GDM1 (cell line): Measurements from ENCODE around the gene PCBD2.

Experiments used
- DNase-seq: peaks from one replicate; lab custom pipeline; 2025; lab: John Stamatoyannopoulos, UW

PCBD2 gene

GRCh38 chr5:135007749-135008363, 102.9 kb downstream of the PCBD2 start:
- DNase-seq: no peak

GRCh38 chr5:135008556-135008955, 103.6 kb downstream of the PCBD2 start:
- no peak for DNase-seq

DNA sequence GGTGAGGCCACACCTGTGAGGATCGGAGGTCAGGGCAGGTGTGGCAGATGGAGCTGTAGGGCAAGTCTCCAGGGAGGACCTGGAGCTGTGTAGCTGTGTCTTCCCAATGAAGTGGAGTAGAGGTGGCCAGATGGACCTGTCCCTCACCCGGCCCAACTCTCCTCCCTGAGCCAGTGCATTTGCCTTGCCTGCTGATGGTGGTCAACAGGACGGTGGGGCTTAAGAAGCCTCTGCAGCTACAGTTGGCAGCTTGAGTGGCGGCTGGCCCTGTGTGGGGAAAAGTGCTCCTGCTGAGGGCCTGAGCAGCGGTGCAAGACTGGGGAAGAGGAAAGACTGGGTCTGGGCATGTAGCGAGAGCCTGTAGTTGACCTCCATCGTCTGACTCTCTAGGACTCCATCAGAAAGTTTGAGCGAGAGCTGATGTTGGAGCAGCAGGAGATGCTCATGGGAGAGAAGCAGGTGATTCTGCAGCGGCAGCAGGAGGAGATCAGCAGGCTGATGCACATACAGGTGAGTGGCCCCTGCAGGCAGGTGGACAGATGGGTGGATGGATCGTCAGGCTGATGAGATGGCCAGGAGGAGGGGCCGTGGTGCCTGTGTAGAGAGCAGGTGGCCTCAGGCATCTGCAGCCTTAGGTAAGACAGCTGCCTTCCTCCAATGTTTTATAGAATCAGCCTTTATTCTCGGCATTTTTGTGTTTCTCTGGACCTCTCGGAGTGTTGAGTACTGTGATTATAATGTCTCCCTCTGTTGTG, 104.2 kb downstream of the PCBD2 start:
- no peak for DNase-seq

DNA sequence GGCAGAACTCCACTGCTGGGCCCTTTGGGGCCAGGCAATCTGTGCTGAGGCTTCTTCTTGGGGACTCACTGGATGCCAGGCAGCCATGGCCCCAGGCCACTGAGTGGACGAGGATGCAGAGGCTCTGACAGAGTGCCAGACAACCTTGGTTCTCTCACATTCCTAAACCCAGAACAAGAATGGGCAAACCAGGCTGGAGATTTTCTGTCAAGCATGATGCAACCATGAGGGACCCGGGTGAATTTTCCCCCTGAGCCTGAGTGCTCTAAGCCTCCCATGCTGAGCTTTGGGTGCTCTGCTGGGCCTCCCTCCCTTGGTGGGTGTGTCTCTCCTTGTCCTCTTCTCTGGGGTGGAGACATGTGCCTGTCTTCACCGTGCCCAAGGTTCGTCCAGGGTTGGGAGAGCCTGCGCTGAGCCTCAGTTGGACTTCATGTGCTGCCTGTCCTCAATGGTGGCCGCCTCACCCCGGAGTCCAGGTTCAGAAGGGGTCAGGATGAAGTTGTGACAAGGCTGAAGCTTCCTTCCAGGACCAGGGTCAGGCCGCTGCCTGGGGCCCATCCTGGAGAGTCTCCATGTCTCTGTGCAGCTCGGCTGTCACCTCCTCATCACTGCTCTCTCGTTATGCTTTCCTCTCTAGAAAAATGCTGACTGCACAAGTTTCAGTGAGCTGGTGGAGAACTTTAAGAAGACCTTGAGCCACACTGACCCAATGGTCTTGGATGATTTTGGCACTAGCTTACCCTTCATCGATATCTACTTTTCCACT, 105.0 kb downstream of the PCBD2 start:
- no peak for DNase-seq

DNA sequence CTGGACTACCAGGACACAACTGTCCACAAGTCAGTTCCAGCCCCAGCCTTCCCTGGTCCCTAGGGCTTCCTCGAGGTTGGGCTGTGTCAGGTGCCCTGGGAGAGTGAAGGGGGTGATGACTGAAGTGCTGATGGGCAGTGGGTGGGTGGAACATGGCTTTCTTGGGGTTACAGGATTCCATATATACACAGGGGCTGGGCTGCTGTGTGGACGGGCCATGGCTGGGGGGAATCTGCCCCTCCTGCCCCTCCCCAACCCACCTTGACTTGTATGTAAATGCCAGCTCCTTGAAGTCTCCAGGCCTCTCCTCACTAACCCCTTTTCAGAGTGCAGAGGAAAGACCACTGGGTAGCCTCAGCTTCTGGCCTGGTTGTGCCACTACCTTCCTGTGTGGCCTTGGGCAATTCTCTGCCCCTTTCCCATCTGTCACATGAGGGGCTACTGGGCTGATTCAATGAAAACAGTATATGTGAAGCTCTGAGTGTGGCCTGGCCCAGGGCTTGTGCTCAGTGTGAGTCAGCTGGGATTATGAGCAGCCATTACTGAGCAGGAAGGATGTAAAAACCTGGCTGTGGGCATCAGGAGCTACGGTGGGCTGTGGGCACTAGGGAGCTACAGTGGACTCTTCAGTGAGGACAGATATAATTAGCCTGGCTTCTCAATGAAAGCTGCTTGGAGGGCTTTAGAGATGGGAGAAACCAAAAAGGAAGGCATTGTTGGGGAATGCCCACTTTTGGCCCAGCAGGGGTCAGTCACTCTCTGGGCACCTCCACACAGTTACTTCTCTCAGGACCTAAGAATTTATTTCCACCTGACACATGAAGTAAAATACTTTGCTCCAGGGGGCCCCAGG, 105.8 kb downstream of the PCBD2 start:
- no peak for DNase-seq

DNA sequence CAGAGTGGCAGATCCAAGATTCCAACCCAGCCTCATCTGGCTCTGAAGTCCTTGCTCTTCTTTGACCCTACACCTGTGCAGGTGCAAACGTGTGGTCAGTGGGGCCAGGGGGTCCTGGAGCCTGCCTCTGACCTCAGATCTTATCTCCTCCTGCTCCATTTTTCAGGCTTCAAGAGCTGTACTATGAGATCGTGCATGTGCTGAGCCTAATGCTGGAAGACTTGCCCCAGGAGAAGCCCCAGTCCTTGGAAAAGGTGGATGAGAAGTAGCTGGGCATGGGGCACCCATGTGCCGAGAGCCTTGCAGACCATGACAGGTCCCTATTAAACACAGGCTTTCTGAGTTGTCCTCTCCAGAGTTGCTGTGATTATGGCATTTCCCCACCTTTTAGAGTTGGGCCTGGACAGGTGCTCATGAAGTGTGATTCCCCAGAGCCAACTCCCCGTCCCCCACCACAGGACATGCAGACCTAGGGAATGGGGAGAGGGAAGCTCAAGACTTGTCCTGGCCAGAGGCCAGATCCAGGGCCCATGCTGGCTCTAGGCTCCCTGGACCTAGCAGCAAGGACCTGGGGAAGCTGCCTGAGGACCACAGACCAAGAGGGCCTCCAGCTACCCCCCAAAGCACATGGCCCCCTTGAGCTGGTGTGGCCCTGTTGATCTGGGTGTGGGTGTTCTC, 106.6 kb downstream of the PCBD2 start:
- no peak for DNase-seq

GRCh38 chr5:135012033-135012588, 107.2 kb downstream of the PCBD2 start:
- DNase-seq: no peak
